ENCODE results near the gene SSH2.
"Not testable (repeated sequence)": the region's sequence is repeated elsewhere in the genome, so short reads cannot be mapped to it uniquely, and the experiment has no call there.

Gene SSH2

GRCh38 chr17:29870836-29871465 is 59.1 kb downstream of the SSH2 start:
- no peak for DNase-seq

GRCh38 chr17:29867643-29868181 is 62.3 kb downstream of the SSH2 start:
- no peak for DNase-seq

- DNase-seq: no peak
These were observed 63.2 kb downstream of the SSH2 start for GRCh38 chr17:29866746-29867404.

GRCh38 chr17:29864615-29865014 is 65.4 kb downstream of the SSH2 start:
- no peak for DNase-seq

- DNase-seq: not testable (repeated sequence)
These were observed 65.9 kb downstream of the SSH2 start for GRCh38 chr17:29864123-29864522.

GRCh38 chr17:29862951-29863350 is 67.1 kb downstream of the SSH2 start:
- DNase-seq: no peak

GRCh38 chr17:29862127-29862526 is 67.9 kb downstream of the SSH2 start:
- no peak for DNase-seq

GRCh38 chr17:29859445-29859844 is 70.6 kb downstream of the SSH2 start:
- not testable (repeated sequence) for DNase-seq

- DNase-seq: no peak
These were observed 72.2 kb downstream of the SSH2 start for GRCh38 chr17:29857823-29858222.

GRCh38 chr17:29857105-29857504 is 72.9 kb downstream of the SSH2 start:
- not testable (repeated sequence) for DNase-seq

- no peak for DNase-seq
These were observed 74.3 kb downstream of the SSH2 start for GRCh38 chr17:29855686-29856085.

GRCh38 chr17:29848737-29849136 is 81.3 kb downstream of the SSH2 start:
- no peak for DNase-seq

GRCh38 chr17:29847527-29848400 is 82.3 kb downstream of the SSH2 start:
- DNase-seq: no peak

- no peak for DNase-seq
These were observed 82.9 kb downstream of the SSH2 start for GRCh38 chr17:29847118-29847517.

- no peak for DNase-seq
These were observed 83.7 kb downstream of the SSH2 start for GRCh38 chr17:29846298-29846697.

GRCh38 chr17:29844339-29845048 is 85.5 kb downstream of the SSH2 start:
- DNase-seq: no peak

GRCh38 chr17:29840884-29841283 is 89.1 kb downstream of the SSH2 start:
- no peak for DNase-seq

GRCh38 chr17:29839656-29840055 is 90.4 kb downstream of the SSH2 start:
- DNase-seq: no peak

- no peak for DNase-seq
These were observed 91.1 kb downstream of the SSH2 start for GRCh38 chr17:29838961-29839360.

GRCh38 chr17:29837531-29837930 is 92.5 kb downstream of the SSH2 start:
- no peak for DNase-seq

GRCh38 chr17:29836643-29837042 is 93.4 kb downstream of the SSH2 start:
- no peak for DNase-seq

- DNase-seq: no peak
These were observed 94.3 kb downstream of the SSH2 start for GRCh38 chr17:29835435-29836351.

All from NCI-H446 treated with DMSO at 0.1 percent for 48 hours (cell line).